Transverse colon (tissue), 4 donors: Measurements from ENCODE around the gene PUS7. TPM values are rescaled to one million over a fixed set of nuclear protein-coding genes. Genes with fewer than 3 reads are reported as not detected.
"Not testable (repeated sequence)": the region's sequence is repeated elsewhere in the genome, so short reads cannot be mapped to it uniquely, and the experiment has no call there.

ENCODE experiments used
- DNase-seq: peaks from one replicate; pipeline ENCODE4 v3.0.0-alpha.2; 2019
- H3K27ac ChIP-seq, 4 donors: fragments of 200-600 bp; sonication (generic); 2 replicates each; pipeline ENCODE4 v1.5.1; 2016 to 2018; ENCODE audit warnings: inconsistent platforms in 4 of 4
- H3K27me3 ChIP-seq: fragments of 200-600 bp; sonication (generic); 2 replicates; pipeline ENCODE4 v1.5.1; 2017; ENCODE audit warnings: inconsistent platforms
- H3K36me3 ChIP-seq, 4 donors: fragments of 200-600 bp; sonication (generic); 2 replicates each; pipeline ENCODE4 v1.5.1; 2017 to 2019; ENCODE audit warnings: inconsistent platforms in 4 of 4
- H3K4me1 ChIP-seq, 4 donors: fragments of 200-600 bp; sonication (generic); 2 replicates each; pipeline ENCODE4 v1.5.1; 2017 to 2020; ENCODE audit warnings: inconsistent platforms in 4 of 4
- H3K4me3 ChIP-seq, 4 donors: fragments of 200-600 bp; sonication (generic); 1 replicate in 1 of 4; 2 replicates in 3 of 4; pipeline versions ENCODE4 v1.5.1 to v1.6.1; 2017 to 2019; ENCODE audit warnings: inconsistent platforms in 4 of 4
- H3K9me3 ChIP-seq, 2 donors: fragments of 200-600 bp; sonication (generic); 2 replicates each; pipeline ENCODE4 v1.5.1; 2017 to 2019; ENCODE audit warnings: inconsistent platforms in 2 of 2
- EP300 ChIP-seq: sonication (generic); formaldehyde crosslinking; IDR thresholded peaks from one replicate; pipeline ENCODE4 v1.6.1; 2017; ENCODE audit warnings: antibody characterized with exemption, low read depth
- POLR2A ChIP-seq: fragments of 450-650 bp; IDR thresholded peaks from one replicate; pipeline ENCODE4 v1.6.1; 2016; ENCODE audit warnings: antibody characterized with exemption, mild to moderate bottlenecking, moderate library complexity
- POLR2AphosphoS5 ChIP-seq, 3 donors: sonication (generic); formaldehyde crosslinking; IDR thresholded peaks; one replicate each; pipeline ENCODE4 v1.6.1; 2016; ENCODE audit warnings: antibody characterized with exemption in 3 of 3
- WGBS, 2 donors: methylation state at CpG; one replicate each; pipeline ENCODE4 v1.1.5; 2018; ENCODE audit warnings: low coverage in 1 of 2; 5-methylcytosine and 5-hydroxymethylcytosine counted together
- in situ Hi-C, 4 donors: fragments of 200-750 bp; cut with MboI; loops; one replicate each; pipeline versions ENCODE4 v1.15.0 to v1.15.1; 2017; ENCODE audit warnings: low sequenced_read_pairs in 3 of 4, low pct_ligation_motif_present in 1 of 4, low pct_unique_long_range_greater_than_20kb in 1 of 4
- intact Hi-C: fragments of 100-400 bp; cut with DNase I; formaldehyde crosslinking; loops from one replicate; pipeline ENCODE4 v1.15.1; 2023; ENCODE audit warnings: low total_unique reads
- total RNA-seq, 4 donors: library from RNA; depleted of rRNA; stranded (reverse); fragments of >200 nt; gene quantifications; one replicate each; pipeline ENCODE4 v1.1.0, GENCODE V29; 2016
- TF ChIP-seq, protein P1 (sequence below), 5 experiments: fragments of 200-600 bp in 3 of 5; fragments of 450-650 bp in 2 of 5; sonication (generic) in 3 of 5; IDR thresholded peaks; 1 replicate in 2 of 5; 2 replicates in 3 of 5; pipeline ENCODE4 v1.5.1; 2016 to 2017; ENCODE audit warnings: antibody characterized with exemption in 5 of 5, inconsistent platforms in 3 of 5, mild to moderate bottlenecking in 2 of 5, moderate library complexity in 1 of 5

The PUS7 gene
- total RNA-seq, 4 donors from 2014 or later: 1.9 to 7.0 (median 4.9) TPM

- Histone ChIP-seq H3K27ac (no peak overlapping the region), H3K9me3 (no peaks in the 10 kb centered on the region), H3K4me1 (peaks cover 0 to 6% (median 2%) of the 10 kb centered on the region in 4 donors), H3K27me3 (no peaks in the 10 kb centered on the region), H3K4me3 (no peak overlapping the region), H3K36me3 (no peaks in the 10 kb centered on the region)
- TF ChIP-seq, protein P1, sequence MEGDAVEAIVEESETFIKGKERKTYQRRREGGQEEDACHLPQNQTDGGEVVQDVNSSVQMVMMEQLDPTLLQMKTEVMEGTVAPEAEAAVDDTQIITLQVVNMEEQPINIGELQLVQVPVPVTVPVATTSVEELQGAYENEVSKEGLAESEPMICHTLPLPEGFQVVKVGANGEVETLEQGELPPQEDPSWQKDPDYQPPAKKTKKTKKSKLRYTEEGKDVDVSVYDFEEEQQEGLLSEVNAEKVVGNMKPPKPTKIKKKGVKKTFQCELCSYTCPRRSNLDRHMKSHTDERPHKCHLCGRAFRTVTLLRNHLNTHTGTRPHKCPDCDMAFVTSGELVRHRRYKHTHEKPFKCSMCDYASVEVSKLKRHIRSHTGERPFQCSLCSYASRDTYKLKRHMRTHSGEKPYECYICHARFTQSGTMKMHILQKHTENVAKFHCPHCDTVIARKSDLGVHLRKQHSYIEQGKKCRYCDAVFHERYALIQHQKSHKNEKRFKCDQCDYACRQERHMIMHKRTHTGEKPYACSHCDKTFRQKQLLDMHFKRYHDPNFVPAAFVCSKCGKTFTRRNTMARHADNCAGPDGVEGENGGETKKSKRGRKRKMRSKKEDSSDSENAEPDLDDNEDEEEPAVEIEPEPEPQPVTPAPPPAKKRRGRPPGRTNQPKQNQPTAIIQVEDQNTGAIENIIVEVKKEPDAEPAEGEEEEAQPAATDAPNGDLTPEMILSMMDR (IDR thresholded peaks at IDR 0.05): peak; percentile 40 to 52 (median 47)
- no peak for TF ChIP-seq EP300
- WGBS, 2 donors: 34 to 57% methylated on average over 1 to 4 of the region's 4 CpGs
- in situ Hi-C loops (no loop called here), intact Hi-C loops (no loop called here)
- peak; percentile 53 for DNase-seq
Measured at GRCh38 chr7:105429746-105430612, 92.1 kb downstream of the PUS7 start.

- intact Hi-C loops: no loop called here
- Histone ChIP-seq H3K9me3 (no peaks in the 10 kb centered on the region), H3K36me3 (no peaks in the 10 kb centered on the region), H3K4me1 (peaks cover 0 to 6% (median 2%) of the 10 kb centered on the region in 4 donors), H3K27ac (no peak overlapping the region), H3K4me3 (no peak overlapping the region), H3K27me3 (no peaks in the 10 kb centered on the region)
- in situ Hi-C loops: no loop called here
- TF ChIP-seq EP300: no peak
- no peak for DNase-seq
- 55 to 82% methylated on average over 2 of the region's 2 CpGs for WGBS, 2 donors
Measured at GRCh38 chr7:105426606-105427146, 95.4 kb downstream of the PUS7 start.

GRCh38 chr7:105423987-105424386, 98.1 kb downstream of the PUS7 start:
- 100% methylated on average over 2 of the region's 2 CpGs; no CpG with 5 or more reads in 1 of the 2 donors for WGBS, 2 donors
- no peak overlapping the region for H3K4me3 ChIP-seq
- H3K36me3 ChIP-seq: no peaks in the 10 kb centered on the region
- H3K9me3 ChIP-seq: no peaks in the 10 kb centered on the region
- H3K4me1 ChIP-seq: no peaks in the 10 kb centered on the region
- intact Hi-C loops: no loop called here
- no peak for DNase-seq
- H3K27ac ChIP-seq: no peak overlapping the region
- TF ChIP-seq EP300 (no peak), POLR2A (no peak), POLR2AphosphoS5 (IDR thresholded peaks at IDR 0.05) (no peak)
- TF ChIP-seq, protein P1 (IDR thresholded peaks at IDR 0.05): no peak
- in situ Hi-C loops: no loop called here
- H3K27me3 ChIP-seq: no peaks in the 10 kb centered on the region

DNA sequence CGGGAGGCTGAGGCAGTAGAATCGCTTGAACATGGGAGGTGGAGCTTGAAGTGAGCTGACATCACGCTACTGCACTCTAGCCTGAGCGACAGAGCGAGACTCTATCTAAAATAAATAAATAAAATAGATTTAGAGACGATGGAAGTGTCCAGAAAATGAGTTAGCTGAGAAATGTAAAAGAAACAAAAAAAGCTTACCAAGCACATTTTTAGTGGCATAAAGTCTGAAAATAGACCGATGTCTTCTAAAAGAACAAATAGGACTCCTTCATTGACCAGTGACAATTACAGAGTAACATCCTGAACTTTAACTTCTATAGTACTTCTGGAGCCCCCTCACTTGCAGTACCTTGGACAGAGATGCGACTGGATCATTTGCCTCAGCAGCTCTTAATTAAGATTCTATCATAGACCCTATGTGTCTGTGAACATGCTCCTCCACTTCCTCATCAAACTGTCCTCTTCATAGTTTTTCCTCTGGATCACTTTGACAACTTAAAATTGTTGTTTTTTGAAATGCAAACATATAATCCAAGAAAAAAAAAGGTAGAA, 108.1 kb downstream of the PUS7 start:
- in situ Hi-C loops: no loop called here
- 79 to 82% methylated on average over 8 of the region's 8 CpGs for WGBS, 2 donors
- Histone ChIP-seq H3K4me3 (no peak overlapping the region), H3K36me3 (no peaks in the 10 kb centered on the region), H3K27ac (no peak overlapping the region), H3K4me1 (no peaks in the 10 kb centered on the region), H3K9me3 (no peaks in the 10 kb centered on the region), H3K27me3 (no peaks in the 10 kb centered on the region)
- no peak for DNase-seq
- intact Hi-C loops: no loop called here
- TF ChIP-seq, protein P1 (IDR thresholded peaks at IDR 0.05): no peak
- TF ChIP-seq EP300 (no peak), POLR2A (no peak), POLR2AphosphoS5 (IDR thresholded peaks at IDR 0.05) (no peak)

DNA sequence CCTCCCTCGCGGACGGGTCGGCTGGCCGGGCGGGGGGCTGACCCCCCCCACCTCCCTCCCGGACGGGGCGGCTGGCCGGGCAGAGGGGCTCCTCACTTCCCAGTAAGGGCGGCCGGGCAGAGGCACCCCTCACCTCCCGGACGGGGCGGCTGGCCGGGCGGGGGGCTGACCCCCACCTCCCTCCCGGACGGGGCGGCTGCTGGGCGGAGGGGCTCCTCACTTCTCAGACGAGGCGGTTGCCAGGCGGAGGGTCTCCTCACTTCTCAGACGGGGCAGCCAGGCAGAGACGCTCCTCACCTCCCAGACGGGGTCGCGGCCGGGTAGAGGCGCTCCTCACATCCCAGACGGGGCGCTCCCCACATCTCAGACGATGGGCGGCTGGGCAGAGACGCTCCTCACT, 111.3 kb downstream of the PUS7 start:
- H3K27ac ChIP-seq, H3K27me3 ChIP-seq, DNase-seq, H3K4me1 ChIP-seq, H3K9me3 ChIP-seq, intact Hi-C loops, H3K36me3 ChIP-seq, H3K4me3 ChIP-seq, in situ Hi-C loops: not testable (repeated sequence)
- WGBS, 2 donors: 98% methylated on average over 14 of the region's 36 CpGs; no CpG with 5 or more reads in 1 of the 2 donors

GRCh38 chr7:105409775-105410174, 112.3 kb downstream of the PUS7 start:
- H3K4me1 ChIP-seq, DNase-seq, H3K36me3 ChIP-seq, intact Hi-C loops, H3K4me3 ChIP-seq, H3K27me3 ChIP-seq, in situ Hi-C loops, H3K27ac ChIP-seq, H3K9me3 ChIP-seq: not testable (repeated sequence)
- 98% methylated on average over 3 of the region's 3 CpGs; no CpG with 5 or more reads in 1 of the 2 donors for WGBS, 2 donors
